HUDEP-2 (cell line): Measurements from ENCODE around the gene GMPPA.

Experiments used
- DNase-seq, 76 experiments: peaks; one replicate each; lab custom pipeline; 2025; ENCODE audit not compliant: unreplicated experiment in 76 of 76; lab: John Stamatoyannopoulos, UW

Gene GMPPA

GRCh38 chr2:219498280-219499057, at the start of gene GMPPA:
GMPPA (plus strand) TSS chr2:219498891; CDS start chr2:219499976, 1,085 bp downstream.
- peak; percentile 45 to 97 (median 93) for DNase-seq

DNA sequence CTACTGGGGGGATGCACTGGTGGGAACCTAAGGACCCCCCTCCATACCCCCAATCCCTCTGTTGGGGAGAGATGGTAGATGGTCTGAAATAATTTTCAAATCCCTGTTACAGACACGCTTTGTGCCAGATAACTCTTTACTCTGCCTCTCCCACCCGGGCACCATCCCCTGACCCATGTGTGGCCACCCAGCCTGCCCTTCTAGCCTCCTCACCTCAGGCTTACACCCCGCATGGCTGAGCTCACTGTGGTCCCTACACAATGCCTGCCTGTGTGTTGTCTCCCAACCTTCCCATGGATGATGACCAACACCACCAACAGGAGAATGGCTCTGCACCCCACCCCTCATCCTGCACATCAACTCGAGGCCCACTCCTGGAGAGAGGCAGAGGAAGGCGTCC, 49.1 kb upstream of the GMPPA start:
- DNase-seq: no peak

- no peak for DNase-seq
Measured at GRCh38 chr2:219451661-219452360, 46.9 kb upstream of the GMPPA start.

GRCh38 chr2:219452361-219453317, 46.1 kb upstream of the GMPPA start:
- DNase-seq: no peak

GRCh38 chr2:219453671-219454590, 44.8 kb upstream of the GMPPA start:
- no peak for DNase-seq

- DNase-seq: no peak
Measured at GRCh38 chr2:219455581-219455980, 43.1 kb upstream of the GMPPA start.

DNA sequence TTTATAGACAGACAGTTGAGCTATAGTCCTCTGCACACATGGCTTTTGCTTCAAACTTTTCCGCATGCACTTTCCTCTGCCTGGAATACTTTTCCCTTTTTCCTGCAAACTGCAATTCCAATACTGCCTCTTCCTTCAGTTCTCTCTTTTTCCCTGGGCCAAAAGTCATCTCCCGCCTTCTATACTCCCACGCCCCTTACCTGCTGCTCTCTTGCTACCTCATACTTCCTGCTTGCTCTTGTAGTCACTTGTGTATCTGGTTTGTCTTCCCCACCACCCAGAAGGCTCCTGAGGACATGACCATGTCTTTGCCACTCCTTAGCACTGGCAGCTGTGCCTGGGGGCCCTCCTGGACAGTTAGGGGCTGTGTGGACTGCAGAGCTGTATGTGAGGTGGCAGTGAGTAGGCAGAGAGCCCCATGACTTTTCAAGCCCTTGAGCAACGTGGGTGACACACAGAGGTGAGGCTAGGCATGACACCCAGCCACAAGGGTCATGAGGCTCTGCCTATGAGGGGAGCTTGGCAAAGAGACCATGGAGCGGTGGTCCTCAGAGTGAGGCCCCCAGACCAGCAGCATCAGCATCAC, 40.8 kb upstream of the GMPPA start:
- DNase-seq: peak in 16 of 76 experiments; percentile 4 to 40 (median 13)

GRCh38 chr2:219458996-219459395, 39.7 kb upstream of the GMPPA start:
- no peak for DNase-seq

DNA sequence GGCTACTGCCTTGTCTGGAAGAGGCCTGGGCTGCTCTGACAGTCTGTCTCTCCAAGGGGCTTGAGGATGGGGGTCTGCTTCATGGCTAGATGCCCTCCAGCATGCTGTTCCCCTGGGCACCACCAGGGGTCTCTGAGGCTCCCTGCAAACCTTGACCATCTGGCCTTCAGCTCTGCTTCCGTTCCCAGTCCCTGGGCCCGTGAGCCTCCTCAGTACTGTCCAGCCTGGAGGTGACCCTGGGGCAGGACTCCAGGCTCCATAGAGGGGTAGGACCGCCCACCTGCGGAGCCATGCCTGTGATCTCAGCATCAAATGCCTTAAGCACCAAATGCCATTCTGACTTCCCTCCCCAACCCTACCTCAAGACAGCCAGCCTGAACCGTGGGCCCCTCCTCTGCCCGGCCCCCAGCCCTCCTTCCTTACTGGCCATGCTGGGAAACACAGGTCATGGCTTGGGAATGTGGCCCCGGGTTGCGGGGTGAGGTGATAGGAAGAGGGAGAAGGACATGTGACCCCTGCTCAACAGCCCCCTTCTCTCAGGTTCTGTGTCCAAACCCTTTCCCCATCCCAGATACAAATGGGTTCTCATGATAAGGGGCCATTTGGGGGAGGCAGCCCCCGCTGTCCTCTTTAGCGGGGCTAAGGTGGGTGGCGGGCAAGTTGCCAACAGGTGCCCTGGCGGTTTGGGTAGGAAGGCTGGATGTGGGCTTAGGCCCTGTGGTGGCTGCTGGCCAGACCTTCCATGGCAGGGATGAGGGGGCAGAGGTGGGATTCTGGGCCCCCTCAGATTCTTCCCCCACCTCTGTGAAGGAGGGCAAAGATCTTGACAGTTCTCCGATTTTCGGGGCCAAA, 39.0 kb upstream of the GMPPA start:
- DNase-seq: peak in 30 of 76 experiments; percentile 5 to 56 (median 28)

GRCh38 chr2:219460424-219460926, 38.2 kb upstream of the GMPPA start:
- peak in 3 of 76 experiments; percentile 9 to 15 (median 15) for DNase-seq

DNA sequence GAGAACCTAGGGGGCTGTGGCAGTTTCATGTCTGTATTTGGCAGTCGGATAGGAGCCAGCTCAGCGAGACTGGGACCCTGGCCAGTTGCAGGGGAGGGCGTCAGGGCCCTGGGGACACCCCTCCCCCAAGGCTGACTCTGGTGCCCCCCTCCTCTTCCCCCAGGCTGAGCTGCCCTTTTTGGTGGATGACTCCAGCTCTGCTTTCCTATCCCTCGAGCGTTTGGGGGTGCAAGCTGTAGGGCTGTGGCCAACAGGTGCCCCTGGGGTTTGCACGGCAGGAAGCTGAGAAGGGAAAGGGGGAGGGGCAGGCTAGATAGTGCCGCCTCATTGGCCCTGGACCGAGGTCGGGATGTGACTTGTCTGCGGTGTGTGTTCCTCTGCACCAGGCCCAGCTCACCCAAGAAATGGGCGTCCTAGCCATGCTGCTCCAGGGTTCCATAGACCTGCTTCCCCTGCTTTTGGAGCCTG, 37.6 kb upstream of the GMPPA start:
- DNase-seq: peak in 9 of 76 experiments; percentile 5 to 49 (median 19)

GRCh38 chr2:219461669-219462068, 37.0 kb upstream of the GMPPA start:
- no peak for DNase-seq

DNA sequence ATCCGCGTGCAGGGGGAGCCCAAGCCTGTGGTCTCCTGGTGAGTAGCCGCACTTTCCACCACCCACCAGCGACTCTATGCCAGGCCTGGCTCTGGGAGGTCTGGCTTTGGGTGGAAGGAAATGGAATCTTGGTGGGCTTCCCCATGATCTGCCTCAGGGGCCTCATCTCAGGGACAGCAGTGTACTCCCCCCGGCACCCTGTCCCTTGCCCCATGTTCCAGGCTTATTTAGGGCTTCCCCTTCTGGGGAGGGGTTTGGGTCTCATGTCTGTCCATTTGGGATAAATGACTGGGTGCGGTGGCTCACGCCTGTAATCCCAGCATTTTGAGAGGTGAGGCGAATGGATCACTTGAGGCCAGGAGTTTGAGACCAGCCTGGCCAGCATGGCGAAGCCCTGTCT, 36.3 kb upstream of the GMPPA start:
- no peak for DNase-seq

DNA sequence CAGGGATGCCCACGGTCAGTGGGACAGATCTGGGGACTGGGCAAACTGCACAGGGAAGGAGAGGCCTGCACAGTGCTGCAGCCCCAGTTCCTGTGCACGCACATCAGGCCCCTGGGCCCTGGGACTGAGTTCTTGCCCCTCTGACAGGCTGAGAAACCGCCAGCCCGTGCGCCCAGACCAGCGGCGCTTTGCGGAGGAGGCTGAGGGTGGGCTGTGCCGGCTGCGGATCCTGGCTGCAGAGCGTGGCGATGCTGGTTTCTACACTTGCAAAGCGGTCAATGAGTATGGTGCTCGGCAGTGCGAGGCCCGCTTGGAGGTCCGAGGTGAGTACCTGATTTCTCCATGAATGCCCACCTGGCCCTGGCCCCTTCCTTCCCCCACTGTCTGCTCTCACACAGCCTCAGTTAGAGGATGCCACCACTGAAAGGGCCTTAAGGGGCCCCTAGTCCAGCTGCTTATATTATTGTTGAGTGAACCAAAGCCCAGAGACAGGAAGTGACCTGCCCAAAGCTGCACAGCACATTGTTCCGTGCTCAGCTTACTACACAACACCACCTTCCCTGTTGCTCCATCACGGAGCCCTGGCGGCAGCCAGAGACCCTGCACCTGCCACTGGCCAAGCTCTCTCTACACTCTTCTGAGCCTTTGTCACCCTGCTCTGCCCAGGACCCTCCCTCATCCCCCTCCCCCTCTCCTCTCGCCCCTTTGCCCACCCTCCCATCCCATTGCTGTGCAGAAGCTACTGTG, 34.2 kb upstream of the GMPPA start:
- DNase-seq: no peak

GRCh38 chr2:219465659-219466561, 32.8 kb upstream of the GMPPA start:
- no peak for DNase-seq
